OCI-LY3 (cell line): ENCODE results near the gene NCK2.

Experiments
- EZH2phosphoT487 ChIP-seq: fragments of 200-600 bp; shearing (Covaris generic); IDR thresholded peaks from 2 replicates; pipeline ENCODE4 v1.6.1; 2018; ENCODE audit warnings: antibody characterized with exemption, mixed run types, low read depth
- TF ChIP-seq, protein P1 (sequence below): fragments of 200-600, 300-600 bp; sonication (generic); IDR thresholded peaks from 2 replicates; pipeline ENCODE4 v1.5.1; 2014; ENCODE audit warnings: antibody characterized with exemption, low read length, low read depth

DNA sequence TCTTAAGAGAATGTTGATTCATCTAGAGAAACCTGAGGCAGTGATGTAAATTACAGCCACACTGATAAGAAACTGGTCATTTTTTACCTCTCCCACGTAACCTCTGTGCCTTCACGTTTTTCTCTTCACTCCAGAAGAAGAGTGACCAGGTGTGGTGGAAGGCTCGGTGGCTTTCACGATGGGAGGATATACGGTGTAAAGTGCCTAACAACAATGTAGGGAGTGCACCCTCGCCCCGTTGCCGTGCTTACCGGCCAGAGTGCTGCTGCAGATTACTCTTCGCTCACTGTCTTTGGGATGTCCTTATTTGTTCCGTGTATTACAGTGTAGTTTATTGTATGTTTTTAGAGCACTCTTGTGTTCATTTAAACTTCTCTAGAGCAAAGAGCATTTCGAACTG, 46.5 kb downstream of the NCK2 start:
- TF ChIP-seq, protein P1, sequence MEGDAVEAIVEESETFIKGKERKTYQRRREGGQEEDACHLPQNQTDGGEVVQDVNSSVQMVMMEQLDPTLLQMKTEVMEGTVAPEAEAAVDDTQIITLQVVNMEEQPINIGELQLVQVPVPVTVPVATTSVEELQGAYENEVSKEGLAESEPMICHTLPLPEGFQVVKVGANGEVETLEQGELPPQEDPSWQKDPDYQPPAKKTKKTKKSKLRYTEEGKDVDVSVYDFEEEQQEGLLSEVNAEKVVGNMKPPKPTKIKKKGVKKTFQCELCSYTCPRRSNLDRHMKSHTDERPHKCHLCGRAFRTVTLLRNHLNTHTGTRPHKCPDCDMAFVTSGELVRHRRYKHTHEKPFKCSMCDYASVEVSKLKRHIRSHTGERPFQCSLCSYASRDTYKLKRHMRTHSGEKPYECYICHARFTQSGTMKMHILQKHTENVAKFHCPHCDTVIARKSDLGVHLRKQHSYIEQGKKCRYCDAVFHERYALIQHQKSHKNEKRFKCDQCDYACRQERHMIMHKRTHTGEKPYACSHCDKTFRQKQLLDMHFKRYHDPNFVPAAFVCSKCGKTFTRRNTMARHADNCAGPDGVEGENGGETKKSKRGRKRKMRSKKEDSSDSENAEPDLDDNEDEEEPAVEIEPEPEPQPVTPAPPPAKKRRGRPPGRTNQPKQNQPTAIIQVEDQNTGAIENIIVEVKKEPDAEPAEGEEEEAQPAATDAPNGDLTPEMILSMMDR = no peak
- TF ChIP-seq EZH2phosphoT487 = no peak
